ENCODE results near the gene CFTR.

Gene CFTR

DNA sequence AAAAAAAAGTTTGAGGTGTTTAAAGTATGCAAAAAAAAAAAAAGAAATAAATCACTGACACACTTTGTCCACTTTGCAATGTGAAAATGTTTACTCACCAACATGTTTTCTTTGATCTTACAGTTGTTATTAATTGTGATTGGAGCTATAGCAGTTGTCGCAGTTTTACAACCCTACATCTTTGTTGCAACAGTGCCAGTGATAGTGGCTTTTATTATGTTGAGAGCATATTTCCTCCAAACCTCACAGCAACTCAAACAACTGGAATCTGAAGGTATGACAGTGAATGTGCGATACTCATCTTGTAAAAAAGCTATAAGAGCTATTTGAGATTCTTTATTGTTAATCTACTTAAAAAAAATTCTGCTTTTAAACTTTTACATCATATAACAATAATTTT lies 130.6 kb downstream of the CFTR start:
- H3K4me3 ChIP-seq (ENCODE audit: low read depth, low read length): no peak overlapping the region
- no peak for DNase-seq (ENCODE audit: low read depth)
- TF ChIP-seq, protein P1, sequence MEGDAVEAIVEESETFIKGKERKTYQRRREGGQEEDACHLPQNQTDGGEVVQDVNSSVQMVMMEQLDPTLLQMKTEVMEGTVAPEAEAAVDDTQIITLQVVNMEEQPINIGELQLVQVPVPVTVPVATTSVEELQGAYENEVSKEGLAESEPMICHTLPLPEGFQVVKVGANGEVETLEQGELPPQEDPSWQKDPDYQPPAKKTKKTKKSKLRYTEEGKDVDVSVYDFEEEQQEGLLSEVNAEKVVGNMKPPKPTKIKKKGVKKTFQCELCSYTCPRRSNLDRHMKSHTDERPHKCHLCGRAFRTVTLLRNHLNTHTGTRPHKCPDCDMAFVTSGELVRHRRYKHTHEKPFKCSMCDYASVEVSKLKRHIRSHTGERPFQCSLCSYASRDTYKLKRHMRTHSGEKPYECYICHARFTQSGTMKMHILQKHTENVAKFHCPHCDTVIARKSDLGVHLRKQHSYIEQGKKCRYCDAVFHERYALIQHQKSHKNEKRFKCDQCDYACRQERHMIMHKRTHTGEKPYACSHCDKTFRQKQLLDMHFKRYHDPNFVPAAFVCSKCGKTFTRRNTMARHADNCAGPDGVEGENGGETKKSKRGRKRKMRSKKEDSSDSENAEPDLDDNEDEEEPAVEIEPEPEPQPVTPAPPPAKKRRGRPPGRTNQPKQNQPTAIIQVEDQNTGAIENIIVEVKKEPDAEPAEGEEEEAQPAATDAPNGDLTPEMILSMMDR (IDR thresholded peaks at IDR 0.05; ENCODE audit: low read depth, low read length, missing control alignments): no peak

DNA sequence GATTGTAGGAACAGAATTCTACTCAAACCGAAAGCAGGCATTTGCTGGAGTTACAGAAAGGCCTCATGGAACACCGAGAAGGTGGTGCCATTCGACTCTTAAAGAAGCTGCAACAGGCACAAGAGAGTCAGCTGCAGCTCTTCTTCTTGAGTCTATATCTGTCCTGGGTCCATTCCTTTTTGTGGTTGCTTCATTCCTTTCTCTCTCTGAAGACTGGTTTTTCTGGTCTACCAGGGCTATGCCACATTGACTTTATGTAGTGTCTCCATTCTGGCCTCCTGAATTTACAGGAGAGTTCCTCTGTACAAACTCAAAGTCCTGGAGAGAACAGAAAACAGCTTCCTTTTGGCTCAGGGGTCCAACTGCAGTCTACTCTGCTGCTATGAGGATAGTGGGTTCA lies 132.8 kb downstream of the CFTR start:
- H3K4me3 ChIP-seq (ENCODE audit: low read depth, low read length): no peak overlapping the region
- TF ChIP-seq, protein P1 (IDR thresholded peaks at IDR 0.05; ENCODE audit: low read depth, low read length, missing control alignments): no peak
- DNase-seq (ENCODE audit: low read depth): no peak

DNA sequence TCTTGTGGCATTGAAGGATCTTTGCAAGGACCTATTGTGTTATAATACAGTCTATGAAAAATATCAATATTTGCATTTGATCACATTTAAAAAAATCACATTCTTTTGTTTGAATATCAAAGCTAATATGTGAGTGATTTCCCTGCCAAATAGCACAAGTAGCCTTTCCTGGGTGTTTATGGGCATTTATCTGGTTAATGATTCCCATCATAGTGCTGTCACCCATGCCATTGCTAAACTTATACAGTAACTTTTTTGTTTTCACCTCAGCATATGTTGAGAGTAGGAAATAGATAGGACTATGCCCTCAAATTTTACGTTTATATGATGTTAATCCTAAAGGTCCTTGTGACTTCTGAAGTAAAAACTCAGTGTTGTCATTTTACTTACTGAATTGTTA lies 136.9 kb downstream of the CFTR start:
- DNase-seq (ENCODE audit: low read depth): no peak
- TF ChIP-seq, protein P1 (IDR thresholded peaks at IDR 0.05; ENCODE audit: low read depth, low read length, missing control alignments): no peak
- no peak overlapping the region for H3K4me3 ChIP-seq (ENCODE audit: low read depth, low read length)

DNA sequence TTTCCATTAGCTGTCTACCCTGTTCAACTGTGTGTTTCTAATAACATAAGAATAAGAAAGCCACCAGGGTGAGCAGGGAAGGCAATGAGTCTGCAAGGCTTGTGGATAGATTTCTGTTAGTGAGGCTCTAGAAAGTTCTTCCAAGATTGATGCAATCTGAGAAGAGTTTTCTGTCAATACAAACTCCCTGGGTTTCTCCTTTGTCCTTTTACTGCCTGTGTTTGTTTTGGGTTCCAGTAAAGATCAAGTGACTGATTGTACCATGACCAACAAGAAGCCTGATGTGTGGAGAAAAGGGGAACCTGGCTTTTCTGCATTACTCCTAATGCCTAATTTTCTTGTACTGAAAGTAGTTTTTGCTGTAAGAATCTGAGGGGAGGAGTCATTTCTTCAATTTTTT lies 139.9 kb downstream of the CFTR start:
- H3K4me3 ChIP-seq (ENCODE audit: low read depth, low read length): no peak overlapping the region
- TF ChIP-seq, protein P1 (IDR thresholded peaks at IDR 0.05; ENCODE audit: low read depth, low read length, missing control alignments): no peak
- DNase-seq (ENCODE audit: low read depth): no peak

DNA sequence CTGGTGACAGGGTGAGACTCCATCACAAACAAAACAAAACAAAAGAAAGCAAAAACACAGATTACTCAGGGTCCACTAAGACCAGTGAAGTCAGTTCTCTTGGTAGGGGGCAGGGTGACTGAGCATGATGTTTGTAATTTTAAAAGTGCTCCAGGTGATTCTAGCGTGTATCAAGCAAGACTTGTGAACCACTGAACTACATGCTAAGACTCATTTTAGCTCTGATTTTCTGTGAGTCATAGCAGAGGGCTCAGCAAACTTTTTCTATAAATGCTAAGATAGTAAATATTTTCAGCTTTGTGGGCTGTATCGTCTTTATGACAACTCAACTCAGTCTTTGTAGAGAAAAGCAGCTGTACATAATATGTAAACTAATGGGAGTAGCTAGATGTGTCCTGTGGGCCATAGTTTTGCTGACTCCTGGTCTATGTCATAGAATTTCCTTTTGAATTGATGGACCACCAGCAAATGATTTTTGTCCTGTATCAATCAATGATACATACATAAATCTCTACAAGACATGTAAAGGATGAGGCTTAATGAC lies 141.3 kb downstream of the CFTR start:
- TF ChIP-seq, protein P1 (IDR thresholded peaks at IDR 0.05; ENCODE audit: low read depth, low read length, missing control alignments): no peak
- no peak overlapping the region for H3K4me3 ChIP-seq (ENCODE audit: low read depth, low read length)
- no peak for DNase-seq (ENCODE audit: low read depth)

DNA sequence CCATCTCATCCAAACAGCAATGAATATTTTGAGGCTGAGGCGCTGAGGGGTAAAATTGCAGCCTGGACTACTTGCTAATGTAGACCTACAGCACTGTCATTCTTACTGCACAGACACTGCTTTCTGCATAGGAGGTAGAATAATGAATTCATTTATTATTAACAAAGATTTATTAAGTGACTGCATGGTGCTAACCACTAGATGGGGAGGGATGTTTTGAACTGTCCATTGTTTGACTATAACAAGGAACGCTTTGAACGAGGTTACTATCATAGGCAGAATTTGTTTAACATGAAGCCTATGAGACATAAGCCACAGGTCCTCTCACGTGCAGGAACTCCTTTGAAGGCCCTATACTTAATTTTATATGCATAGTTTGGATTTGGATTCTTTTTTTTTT lies 143.8 kb downstream of the CFTR start:
- no peak overlapping the region for H3K4me3 ChIP-seq (ENCODE audit: low read depth, low read length)
- DNase-seq (ENCODE audit: low read depth): no peak
- TF ChIP-seq, protein P1 (IDR thresholded peaks at IDR 0.05; ENCODE audit: low read depth, low read length, missing control alignments): no peak

DNA sequence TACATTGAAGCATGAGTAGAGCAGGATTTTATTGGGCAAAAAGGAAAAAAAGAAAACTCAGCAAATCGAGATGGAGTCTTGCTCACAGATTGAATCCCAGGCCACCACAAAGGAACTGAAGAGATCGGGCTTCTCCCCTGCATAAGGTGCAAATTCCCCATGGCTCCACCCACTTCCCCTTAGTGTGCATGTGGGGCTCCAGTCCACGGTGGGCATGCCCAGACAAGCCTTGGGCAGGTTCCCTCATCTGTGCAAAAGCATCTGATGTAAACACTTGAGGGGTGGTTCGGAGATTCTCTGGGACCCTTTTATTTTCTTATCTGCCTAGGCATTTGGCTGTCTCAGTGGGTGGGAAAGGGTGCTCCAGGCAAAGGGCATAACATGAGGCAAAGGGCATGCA lies 150.7 kb downstream of the CFTR start:
- H3K4me3 ChIP-seq (ENCODE audit: low read depth, low read length): no peak overlapping the region
- no peak for DNase-seq (ENCODE audit: low read depth)
- TF ChIP-seq, protein P1 (IDR thresholded peaks at IDR 0.05; ENCODE audit: low read depth, low read length, missing control alignments): no peak

Data from GM12864 (cell line).